ENCODE measurements around the gene ADM.

The ADM gene

DNA sequence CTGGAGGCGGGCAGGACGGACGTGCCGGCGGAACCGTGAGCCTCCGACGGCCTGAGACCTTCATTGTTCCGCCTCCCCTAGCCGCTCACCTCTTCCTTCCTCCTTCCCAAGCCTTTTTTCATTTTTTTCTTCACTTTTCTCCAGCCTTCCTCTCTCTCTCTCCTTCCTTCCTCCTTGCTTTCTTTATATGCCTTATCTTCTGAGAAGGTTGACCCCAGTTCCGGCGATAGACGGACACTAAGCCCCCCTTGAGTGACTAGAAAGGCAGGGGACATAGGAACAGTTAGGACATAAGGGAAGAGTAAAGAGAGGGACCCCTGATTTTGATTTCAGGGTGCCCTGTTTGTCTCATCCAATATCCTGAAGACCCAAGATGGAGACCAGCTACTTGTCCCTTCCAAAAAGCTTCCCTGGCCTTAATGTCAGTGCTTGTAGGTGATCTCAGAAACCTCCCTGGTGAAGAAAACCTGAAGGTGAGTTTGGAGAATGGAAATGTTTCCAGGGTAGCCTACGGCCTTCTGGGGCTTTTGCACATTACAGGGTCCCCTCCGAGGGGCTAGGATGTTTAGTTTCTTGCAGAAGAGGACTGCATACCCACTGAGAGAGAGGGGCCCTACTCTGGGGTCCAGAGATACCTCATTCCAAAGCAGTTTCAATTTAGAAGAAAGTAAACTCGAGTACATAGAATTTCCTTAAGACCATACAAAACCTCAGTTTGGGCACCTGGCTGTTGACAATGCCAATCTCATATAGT, 3.5 kb downstream of the ADM start:
- DNase-seq: no peak

DNA sequence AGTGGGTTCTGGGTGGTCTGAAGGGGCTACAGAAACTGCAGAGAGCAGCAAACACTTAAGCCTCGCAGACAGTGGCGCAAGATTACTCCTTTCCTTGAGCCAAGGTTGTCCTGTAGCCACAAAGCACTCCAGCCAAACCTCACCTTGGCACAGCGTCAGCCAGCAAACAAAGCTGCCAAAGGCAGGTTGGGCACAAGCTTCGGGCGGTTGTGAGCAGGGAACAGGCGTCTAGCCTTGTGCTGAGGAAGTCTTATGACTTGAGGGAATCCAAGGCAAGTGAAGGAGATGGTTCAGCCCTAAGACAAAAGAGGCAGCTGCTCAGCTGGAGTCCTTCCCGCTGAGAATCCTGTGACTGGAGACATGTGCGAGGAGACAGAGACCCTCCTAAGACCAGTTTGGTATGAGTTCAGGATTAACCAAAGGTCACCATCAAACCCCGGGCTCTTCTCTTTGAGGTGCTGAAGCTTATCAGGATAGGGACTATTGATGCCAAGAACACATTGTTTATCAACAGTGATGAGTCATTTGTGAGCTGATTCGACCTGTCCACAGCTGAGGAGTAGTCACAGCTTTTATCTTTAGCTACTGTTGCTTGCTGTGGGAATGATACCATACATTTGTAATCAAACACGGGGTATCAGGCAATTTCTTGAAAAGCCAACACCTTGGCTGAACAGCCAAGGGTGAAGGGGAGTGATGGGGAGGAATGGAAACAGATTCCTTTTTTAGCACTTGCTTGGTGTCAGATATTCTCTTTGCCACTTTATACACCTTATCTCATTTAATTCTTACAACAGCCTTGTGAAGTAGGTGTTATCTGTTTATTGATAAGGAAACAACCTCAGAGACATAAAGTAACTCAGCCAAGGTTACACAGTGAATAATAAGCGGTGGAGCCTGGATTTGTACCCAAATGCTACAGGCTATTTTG, 4.6 kb downstream of the ADM start:
- peak in 30 of 51 donors; percentile 16 to 77 (median 52) for DNase-seq

DNA sequence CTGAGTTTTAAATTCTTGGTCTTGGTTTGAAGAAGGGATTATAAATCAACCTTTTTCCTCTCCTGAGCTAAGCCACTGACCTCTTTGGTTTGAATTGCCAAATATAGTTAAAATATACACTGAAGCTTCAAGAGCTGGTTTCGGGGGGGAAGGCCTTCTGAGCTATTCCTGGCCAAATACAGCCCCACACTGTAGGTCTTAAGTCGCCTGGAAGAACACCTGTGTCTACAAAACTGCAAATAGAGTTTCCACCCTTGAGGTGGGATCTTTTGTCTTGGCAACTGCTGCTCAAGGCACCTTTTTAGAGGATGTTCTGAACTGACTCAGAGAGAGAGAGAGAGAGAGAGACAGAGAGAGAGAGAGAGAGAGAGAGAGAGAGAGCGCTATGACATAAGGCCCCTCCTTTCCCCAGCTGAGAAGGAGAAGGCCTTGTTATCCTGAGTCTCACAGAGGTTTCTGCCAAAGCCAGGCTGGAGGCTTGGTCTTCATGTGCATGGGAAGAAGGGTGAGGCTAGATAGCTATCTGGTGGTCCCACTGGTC, 5.5 kb downstream of the ADM start:
- DNase-seq: no peak

DNA sequence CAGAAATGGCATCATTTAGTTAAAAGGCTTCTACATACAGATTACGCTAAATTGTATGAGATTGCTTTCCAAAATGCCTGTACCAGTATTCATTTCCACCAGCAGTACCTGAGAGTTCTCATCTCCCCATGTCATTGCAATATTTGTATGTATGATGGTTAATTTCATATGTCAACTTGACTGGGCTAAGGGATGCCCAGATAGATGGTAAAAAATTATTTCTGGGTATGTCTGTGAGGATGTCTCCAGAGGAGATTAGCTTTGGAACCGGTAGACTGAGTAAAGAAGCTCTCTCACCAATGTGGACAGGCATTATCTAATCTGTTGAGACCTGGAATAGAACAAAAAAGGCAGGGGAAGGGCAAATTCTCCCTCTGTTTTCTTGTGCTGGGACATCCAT, 6.9 kb downstream of the ADM start:
- DNase-seq: no peak

DNA sequence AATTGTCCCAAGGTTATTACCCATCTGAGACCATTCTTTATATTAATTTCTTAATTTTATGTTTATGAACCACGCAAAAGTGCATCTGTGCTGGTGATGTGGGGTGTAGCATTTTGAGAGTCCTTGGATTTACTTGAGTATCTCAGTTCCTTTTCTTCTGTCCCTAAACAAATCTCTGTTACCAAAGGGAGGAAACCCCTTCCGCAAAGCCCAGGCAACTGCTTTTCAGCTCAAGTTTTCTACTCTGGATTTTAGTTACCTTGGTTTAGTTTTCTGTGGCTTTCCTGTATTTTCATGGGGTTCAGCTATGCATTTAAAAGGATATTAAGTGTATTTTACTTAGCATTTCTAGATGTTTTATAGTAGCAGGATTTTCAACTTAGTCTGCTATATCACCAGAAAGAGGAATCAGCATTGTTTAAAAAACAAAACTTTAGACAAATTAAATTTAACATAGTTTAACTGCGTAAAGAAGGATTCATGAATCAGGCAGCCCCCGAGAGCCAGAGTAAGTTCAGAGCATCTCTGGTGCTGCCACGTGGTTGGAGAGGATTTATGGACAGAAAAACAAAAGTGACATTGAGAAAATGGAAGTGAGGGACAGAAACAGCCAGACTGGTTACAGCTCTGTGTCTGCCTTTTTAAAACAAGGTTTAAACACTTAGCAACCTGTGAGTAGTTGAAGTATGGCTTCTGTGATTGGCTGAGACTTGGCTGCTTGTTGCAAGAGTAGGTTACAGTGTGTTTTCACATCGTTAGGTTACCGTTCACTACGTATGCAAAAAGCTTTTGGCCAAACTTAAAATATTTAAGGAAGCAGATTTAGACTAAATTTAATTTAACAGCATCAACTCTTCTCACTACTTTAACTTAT, 9.6 kb downstream of the ADM start:
- DNase-seq: peak in 2 of 51 donors; percentile 14 to 27

DNA sequence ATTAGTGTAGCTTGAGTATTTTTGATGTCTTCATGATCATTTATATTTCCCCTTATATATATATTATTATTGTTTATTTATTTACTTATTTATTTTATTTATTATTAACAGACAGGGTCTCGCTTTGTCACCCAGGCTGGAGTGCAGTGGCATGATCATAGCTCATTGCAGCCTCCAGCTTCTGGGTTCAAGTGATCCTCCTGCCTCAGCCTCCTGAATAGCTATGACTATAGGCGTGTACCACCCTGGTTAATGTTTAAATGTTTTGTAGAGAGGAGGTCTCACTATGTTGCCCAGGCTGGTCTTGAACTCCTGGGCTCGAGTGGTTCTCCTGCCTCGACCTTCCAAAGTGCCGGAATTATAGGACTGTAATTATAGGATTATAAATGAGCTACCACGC, 10.2 kb downstream of the ADM start:
- DNase-seq: no peak

DNA sequence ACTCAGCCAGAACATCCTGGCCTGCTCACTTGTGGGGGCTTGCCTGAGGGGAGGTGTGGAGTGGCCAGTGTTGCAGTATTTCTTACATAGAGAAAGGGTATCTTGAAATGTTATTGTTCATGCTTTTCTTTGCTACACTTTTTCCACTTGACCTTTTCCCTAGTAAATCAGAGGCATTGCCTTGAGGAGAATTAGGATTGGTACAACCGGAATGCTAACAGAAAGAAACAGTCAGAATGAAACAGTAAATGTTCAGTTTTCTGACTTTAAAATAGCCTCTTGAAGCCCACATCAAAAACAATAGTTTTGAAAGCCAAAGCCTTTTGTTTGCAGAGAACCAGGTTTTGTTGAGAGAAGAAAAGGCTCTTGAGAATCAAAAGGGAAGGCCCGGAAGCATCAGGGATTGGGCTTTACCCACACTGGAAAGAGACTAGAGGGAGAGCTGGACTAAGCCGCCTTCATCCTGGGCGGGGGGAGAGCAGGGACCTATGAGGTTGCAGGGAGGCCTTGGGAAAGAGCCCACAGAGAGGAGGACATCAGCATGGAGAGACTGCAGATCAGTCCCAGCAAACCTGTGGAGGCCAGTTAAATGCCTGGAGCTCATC, 12.4 kb downstream of the ADM start:
- DNase-seq: peak in 5 of 51 donors; percentile 9 to 21 (median 11)

DNA sequence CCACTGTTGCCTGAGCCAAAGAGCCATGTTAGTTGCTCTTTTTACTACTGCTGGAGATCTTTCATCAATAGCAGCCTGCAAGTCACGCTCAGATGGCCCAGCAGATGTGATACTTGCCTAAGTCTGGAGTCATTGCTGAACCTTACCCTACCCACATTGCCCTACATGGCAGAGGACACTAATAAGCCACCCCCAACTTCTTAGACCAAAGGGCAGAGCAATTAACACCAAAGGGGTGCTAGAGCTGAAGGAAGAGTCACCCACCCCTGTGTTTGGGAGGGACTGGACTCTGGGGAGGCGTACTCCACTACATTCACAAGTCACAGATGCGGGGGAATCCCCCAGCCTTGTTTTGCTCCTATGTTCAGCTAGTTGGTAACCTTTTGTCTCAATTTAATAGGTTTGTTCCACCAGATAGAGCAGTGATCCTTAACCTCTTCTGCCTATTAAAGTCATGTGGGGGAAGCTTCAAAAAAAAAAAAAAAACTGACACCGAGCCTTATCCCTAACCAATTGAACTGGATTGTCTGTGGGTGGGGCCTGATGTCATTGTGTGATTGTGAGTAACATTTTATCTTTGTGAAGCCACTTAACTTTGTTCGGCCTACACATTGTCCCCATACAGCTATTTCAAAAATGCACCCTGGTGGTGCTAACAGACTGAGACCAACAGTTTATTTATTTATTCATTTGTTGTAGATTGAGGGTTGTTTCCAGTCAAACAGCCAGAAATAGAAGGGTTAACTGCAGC, 13.1 kb downstream of the ADM start:
- DNase-seq: no peak

DNA sequence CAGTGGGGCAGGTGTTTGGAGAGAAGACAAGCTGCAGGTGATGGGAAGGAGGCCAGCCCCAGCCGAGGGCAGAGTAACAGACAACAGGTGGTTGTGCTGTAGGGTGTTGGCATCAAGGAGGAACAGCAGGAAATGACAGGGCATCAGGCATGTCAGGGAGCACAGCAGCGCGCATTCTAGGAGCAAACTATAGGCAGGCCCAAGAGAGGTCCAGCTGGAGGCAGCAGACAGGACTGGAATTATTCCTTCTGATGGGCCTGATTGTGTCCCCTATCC, 13.6 kb downstream of the ADM start:
- no peak for DNase-seq

DNA sequence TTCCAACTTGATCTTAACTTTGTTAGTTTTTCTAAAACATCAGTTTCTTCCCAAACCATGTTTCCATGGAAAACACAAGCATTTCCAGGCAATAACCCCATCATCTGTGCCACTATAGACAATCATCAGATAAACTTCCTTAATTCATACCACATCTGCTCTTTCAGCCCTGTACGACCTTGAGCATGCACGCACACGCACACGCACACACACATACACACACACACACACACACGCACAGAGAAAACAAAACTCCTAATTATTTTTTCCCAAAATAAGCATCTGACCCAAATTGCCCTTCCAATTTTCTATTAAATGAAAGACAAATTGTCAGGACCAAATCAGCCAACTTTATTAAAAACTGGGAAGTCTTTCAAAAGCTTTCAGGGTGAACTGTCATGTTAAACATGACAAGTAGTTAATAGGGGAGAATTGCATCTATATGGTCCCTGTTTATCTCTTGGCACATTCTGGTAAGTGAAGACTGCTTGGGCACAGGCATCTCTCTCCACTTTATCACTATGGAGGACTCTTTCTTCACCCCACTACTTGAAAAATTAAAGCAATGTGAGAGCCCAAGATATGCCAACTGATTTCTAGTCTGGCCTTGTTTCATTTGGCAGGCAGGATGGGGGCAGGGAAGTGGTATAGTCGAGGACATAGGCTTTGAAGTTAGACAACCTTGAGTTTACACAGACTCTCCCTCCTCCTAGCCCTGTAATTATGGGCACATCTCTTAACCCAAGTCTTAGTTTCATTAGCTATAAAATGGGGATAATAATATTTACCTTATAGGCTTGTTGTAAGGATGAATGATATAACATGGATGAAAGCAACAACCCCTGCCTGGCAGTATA, 15.1 kb downstream of the ADM start:
- DNase-seq: no peak

DNA sequence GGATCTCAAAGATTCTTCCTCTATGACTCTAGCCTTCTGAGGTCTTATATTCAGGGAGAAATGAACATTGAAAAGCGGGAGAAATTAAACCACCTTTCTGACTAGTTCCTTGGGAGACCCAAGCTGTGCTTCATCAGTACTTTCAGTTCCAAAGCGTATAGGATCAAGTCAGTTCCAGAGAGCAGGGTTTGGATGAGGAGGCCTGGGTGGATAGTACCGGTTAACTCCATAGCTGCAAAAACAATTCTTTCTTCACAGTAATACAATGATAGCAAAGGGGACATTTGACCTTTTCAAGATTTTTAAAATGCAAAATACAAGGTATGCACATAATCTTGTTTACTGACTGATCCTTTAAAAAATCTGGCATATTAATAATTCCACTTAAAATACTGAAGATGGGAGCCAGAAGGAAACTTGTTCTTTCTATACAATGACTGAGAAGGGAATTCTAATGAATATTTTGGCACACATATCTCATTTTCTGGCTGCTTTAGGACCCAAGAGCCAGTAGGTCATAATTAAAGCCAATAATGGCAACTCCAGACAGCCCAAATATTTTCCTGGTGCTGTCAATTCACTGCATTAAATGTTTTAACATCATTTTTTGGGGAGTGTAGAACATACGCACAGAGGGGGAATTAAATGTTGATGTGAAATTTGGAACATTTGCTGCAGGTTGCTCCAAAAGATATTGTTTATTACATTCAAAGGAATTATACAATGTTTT, 16.0 kb downstream of the ADM start:
- no peak for DNase-seq

DNA sequence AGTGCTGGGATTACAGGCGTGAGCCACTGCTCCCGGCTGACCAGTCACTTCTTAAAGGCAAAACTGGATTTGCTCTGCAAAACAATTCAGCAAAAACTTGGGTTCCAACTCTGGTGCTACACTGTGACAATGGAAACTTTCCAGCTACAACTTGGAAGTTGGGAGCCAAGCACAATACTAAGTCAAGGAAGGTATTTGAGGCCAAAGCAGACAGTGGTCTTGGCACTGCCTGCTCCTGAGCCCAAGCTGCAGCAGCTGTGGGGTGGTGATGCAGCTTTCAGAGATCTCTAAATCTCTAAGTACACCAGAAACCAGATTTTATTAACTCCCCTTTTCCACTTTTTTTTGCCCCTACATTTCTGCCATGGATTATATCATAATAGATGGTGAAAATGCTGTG, 17.5 kb downstream of the ADM start:
- no peak for DNase-seq

DNA sequence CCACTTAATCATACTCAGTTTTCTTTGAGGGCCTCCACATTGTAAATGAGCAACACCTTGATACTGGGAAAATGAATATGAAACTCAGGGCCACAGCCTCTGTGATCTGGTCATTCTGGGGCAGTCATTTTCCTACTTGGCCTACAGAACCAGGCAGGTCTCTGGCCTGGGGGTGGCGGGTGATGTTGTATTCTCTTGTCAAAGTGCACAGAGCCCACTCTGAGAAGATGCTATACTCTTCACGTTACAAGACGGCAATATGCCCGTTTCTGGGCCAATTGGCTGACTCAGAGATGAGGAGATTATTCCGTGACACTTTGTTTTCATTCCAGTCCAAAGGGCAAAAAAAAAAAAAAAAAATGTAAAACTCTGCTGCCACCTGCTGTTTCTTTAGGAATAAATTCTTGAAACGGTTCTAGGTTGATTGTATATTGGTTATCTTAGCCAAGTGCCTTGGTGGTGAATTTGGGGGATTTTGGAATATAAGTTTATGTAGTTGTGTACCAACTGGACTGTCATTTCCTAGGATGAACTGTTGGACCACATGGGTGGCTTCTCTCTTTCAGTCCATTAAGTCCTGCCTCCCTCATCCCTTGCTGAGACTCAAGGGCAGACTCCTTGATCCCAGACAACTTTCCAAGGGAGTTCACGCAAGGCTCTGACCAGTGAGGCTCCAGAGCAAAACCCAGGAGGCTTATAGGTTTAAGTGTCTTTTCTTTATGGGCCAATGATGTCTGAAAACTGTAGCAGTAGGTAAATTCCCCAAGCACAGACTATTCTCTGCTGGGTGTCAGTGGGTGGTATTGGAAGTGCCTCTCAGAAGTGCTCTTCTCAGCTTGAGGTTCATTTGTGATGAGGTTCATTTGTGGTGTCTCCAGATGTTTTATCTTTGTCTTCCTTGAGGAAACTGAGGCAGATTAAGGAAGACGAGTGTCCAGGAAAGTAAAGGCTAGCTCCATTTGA, 18.2 kb downstream of the ADM start:
- peak in 8 of 51 donors; percentile 5 to 35 (median 17) for DNase-seq

DNA sequence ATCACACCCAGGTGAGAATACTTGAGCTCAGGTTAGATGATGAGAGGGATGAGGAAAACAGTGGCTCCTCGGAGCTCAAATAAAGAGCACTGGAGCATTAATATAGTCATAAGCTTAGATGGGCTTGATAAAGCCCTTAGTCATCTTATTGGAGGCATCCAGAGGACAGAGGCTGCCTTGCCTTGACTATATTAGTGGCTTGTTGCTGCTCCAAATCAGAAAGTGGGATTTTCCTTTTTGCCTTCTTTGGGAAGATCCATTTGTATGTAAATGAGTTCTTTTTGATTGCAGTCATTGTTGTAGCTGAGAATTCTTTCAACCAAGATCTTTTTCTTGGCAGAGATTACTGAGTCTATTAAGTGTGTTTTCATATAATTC, 18.9 kb downstream of the ADM start:
- DNase-seq: no peak

DNA sequence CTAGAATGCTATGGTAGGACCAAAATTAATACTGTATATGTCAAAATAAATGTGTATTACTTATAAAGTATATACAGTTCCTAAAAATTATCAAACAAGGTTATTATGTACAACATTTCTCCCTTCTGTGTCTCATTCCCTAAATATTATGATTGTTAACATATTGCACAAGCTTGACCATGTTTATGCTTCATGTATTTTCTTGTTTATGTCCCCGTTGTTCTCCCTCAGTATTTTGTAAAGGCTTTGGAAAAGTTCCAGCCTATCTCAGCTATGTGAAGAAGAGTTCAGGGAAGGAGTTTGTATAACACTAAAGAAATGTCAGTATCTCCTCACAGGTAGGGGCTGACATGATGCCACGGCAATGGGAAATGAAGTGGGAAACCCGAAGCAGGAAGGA, 19.6 kb downstream of the ADM start:
- DNase-seq: no peak

DNA sequence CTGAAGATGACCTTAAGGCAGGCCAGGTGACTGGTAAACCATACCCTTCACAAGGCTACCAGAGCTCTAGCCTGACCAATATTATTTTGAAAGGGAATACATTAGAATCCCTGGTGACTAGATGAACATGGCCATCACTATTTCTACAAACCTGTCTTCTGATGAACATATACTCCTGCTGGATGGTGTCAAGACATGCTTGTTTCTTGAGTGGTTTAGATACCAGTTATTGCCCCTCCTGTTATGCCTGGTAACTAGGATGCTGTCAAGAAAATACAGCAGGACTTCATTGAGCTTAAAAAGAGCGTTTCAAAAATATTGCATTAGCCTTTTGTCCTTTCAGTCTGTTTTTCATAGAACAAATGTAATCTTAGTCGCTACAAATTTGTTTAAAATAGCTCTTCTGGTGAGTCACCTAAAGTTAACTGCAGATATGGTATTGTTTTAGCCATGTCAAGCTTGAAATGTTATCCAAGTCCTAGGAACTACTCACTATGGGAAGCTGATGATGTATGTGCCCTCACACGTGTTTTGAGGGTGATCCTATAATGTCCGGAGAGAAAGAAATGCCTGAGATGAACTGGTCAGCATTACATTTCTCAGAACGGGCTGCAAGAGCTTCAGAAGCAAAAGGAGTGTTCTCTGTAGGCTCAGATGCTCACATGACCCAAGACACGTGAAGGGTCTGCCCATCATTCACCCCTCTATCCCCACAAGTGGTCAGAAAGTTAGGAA, 20.6 kb downstream of the ADM start:
- no peak for DNase-seq

All from hypothalamus (tissue), 51 donors.